ENCODE results near the gene EFTUD2.

Gene EFTUD2

DNA sequence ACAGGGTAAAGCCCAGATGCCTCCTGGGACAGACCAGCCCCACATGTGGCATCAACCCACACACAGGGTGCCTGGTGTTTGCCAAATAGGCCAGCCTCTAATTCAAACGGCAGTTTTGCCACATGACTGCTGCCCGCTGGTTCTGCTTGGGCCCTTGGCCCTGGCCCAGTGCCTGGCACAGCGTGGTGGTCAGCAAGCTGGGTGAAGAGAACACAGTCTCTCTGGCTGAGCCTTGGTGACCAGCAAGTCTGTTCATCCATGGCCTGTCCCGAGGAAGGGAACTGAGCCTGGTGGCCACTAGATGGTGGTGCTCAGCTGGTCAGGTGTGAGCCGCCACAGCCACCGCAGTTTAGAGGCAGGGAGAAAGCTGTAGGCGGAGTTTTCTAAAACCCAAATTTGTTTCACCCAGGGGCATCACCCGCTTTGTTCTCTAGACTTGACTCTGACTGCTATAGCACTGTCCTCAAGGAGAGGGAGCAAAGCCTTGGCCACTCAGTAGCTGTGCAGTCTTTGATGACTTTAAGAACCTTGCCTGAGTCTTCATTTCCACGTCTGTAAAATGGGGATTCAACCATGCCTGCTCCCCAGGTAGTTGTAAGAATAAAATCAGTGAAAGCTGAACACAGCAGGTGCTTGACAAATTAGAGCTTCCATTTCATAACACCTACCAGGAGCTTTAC lies 20.8 kb upstream of the EFTUD2 start:
- H3K4me1 ChIP-seq (ENCODE audit: control insufficient read depth, low read depth, low read length), result no peaks in the 10 kb centered on the region
- H3K27ac ChIP-seq (ENCODE audit: low read depth, low read length), result no peak overlapping the region
- H3K56ac ChIP-seq (ENCODE audit: low read length), result no peak overlapping the region
- H3K18ac ChIP-seq (ENCODE audit: low read length), result no peak overlapping the region
- H3K36me3 ChIP-seq (ENCODE audit: control insufficient read depth, insufficient read depth, low read length), result no peaks in the 10 kb centered on the region
- H3K4me2 ChIP-seq (ENCODE audit: low read length), result no peak overlapping the region
- no peak overlapping the region for H2BK5ac ChIP-seq (ENCODE audit: low read length)
- peak; percentile 87 for DNase-seq
- no peak overlapping the region for H2AK5ac ChIP-seq (ENCODE audit: low read length)
- H3K9ac ChIP-seq (ENCODE audit: low read length), result no peak overlapping the region
- H2BK15ac ChIP-seq (replicated peaks; ENCODE audit: low read depth), result no peak overlapping the region
- no peak overlapping the region for H2BK120ac ChIP-seq (ENCODE audit: low read depth, low read length)
- no peaks in the 10 kb centered on the region for H3K79me2 ChIP-seq (ENCODE audit: control insufficient read depth, insufficient read depth, low read length)
- H3K23ac ChIP-seq (ENCODE audit: low read length), result no peak overlapping the region
- H3K4me3 ChIP-seq (ENCODE audit: low read length), result no peak overlapping the region
- no peak overlapping the region for H4K8ac ChIP-seq (ENCODE audit: low read depth, low read length)
- H3K4ac ChIP-seq (ENCODE audit: low read depth, low read length), result no peak overlapping the region
- no peaks in the 10 kb centered on the region for H3K27me3 ChIP-seq (ENCODE audit: insufficient read depth, low read length, poor library complexity)
- H3K79me1 ChIP-seq (ENCODE audit: low read length), result no peaks in the 10 kb centered on the region
- WGBS (ENCODE audit: extremely low coverage, insufficient coverage, low lambda C conversion rate), result no CpG with 5 or more reads among the region's 9 CpGs
- H4K5ac ChIP-seq (ENCODE audit: low read length), result no peak overlapping the region

DNA sequence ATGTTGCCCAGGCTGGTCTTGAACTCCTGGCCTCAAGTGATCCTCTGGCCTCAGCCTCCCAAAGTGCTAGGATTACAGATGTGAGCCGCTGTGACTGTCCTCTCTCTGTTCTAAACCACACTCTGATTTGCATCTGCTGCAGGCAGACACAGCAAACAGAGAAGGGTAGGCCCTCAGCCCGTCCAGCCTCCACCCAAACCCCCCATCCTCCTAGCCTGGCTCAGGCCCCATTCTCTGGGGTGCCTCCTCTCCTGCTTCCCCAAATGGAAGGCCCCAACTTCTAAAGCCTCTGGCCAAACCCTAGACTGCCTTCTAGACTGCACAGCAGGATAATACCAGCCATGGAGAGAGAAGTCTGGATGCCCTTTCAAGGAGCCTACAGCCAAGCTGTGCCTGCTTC lies 20.2 kb upstream of the EFTUD2 start:
- Histone ChIP-seq H3K36me3 (ENCODE audit: control insufficient read depth, insufficient read depth, low read length) (no peaks in the 10 kb centered on the region), H3K18ac (ENCODE audit: low read length) (no peak overlapping the region), H2AK5ac (ENCODE audit: low read length) (no peak overlapping the region), H3K23ac (ENCODE audit: low read length) (no peak overlapping the region), H2BK120ac (ENCODE audit: low read depth, low read length) (no peak overlapping the region), H2BK5ac (ENCODE audit: low read length) (no peak overlapping the region), H3K4me2 (ENCODE audit: low read length) (no peak overlapping the region), H2BK15ac (replicated peaks; ENCODE audit: low read depth) (no peak overlapping the region), H3K56ac (ENCODE audit: low read length) (no peak overlapping the region), H3K4ac (ENCODE audit: low read depth, low read length) (no peak overlapping the region), H3K9ac (ENCODE audit: low read length) (no peak overlapping the region), H3K4me1 (ENCODE audit: control insufficient read depth, low read depth, low read length) (no peaks in the 10 kb centered on the region), H3K79me2 (ENCODE audit: control insufficient read depth, insufficient read depth, low read length) (no peaks in the 10 kb centered on the region), H3K27ac (ENCODE audit: low read depth, low read length) (no peak overlapping the region), H3K4me3 (ENCODE audit: low read length) (no peak overlapping the region), H4K8ac (ENCODE audit: low read depth, low read length) (no peak overlapping the region), H4K5ac (ENCODE audit: low read length) (no peak overlapping the region), H3K27me3 (ENCODE audit: insufficient read depth, low read length, poor library complexity) (no peaks in the 10 kb centered on the region), H3K79me1 (ENCODE audit: low read length) (no peaks in the 10 kb centered on the region)
- no peak for DNase-seq
- no CpG with 5 or more reads among the region's 2 CpGs for WGBS (ENCODE audit: extremely low coverage, insufficient coverage, low lambda C conversion rate)

DNA sequence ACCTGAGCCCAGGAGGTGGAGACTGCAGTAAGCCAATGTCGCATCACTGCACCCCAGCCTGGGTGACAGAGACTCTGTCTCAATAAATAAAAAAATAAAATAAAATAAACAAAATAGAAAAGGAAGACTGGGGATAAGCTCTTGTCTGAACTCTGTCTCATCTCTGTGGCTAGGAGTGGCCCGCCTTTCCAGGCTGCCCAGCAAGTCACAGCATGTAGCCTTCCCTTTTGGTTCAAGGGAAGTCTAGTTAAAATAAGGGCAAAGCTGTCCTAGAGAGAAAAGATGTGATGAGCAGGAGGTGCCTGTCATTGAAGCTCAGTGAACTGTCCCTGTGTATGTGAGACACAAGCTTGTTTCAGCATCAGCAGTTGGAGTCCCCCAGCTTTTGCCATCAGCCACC lies 18.8 kb upstream of the EFTUD2 start:
- Histone ChIP-seq H3K4me1 (ENCODE audit: control insufficient read depth, low read depth, low read length) (no peaks in the 10 kb centered on the region), H3K23ac (ENCODE audit: low read length) (no peak overlapping the region), H3K56ac (ENCODE audit: low read length) (no peak overlapping the region), H3K4me3 (ENCODE audit: low read length) (no peak overlapping the region), H3K79me1 (ENCODE audit: low read length) (no peaks in the 10 kb centered on the region), H3K79me2 (ENCODE audit: control insufficient read depth, insufficient read depth, low read length) (no peaks in the 10 kb centered on the region), H2BK120ac (ENCODE audit: low read depth, low read length) (no peak overlapping the region), H3K4ac (ENCODE audit: low read depth, low read length) (no peak overlapping the region), H3K18ac (ENCODE audit: low read length) (no peak overlapping the region), H3K4me2 (ENCODE audit: low read length) (no peak overlapping the region), H3K36me3 (ENCODE audit: control insufficient read depth, insufficient read depth, low read length) (no peaks in the 10 kb centered on the region), H4K8ac (ENCODE audit: low read depth, low read length) (no peak overlapping the region), H4K5ac (ENCODE audit: low read length) (no peak overlapping the region), H2BK15ac (replicated peaks; ENCODE audit: low read depth) (no peak overlapping the region), H3K27ac (ENCODE audit: low read depth, low read length) (no peak overlapping the region), H2BK5ac (ENCODE audit: low read length) (no peak overlapping the region), H3K27me3 (ENCODE audit: insufficient read depth, low read length, poor library complexity) (no peaks in the 10 kb centered on the region), H2AK5ac (ENCODE audit: low read length) (no peak overlapping the region), H3K9ac (ENCODE audit: low read length) (no peak overlapping the region)
- WGBS (ENCODE audit: extremely low coverage, insufficient coverage, low lambda C conversion rate), result no CpG with 5 or more reads among the region's 2 CpGs
- no peak for DNase-seq

DNA sequence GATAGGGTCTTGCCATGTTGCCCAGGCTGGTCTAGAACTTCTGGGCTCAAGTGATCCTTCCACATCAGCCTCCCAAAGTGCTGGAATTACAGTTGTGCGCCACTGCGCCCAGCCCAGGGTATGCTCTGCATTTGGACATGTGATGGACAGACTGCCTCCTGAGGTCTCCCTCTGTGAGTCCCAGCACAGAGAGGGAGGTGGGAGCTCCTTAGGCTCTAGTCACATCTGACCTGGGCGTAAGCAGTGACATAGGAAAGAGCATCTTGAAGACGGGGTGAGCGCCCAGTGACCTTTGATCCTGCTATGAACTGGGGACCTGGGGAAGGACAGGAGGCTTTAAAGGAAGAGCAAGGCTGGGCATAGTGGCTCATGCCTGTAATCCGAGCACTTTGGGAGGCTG lies 18.2 kb upstream of the EFTUD2 start:
- H2BK15ac ChIP-seq (replicated peaks; ENCODE audit: low read depth), result no peak overlapping the region
- WGBS (ENCODE audit: extremely low coverage, insufficient coverage, low lambda C conversion rate), result no CpG with 5 or more reads among the region's 6 CpGs
- no peak for DNase-seq

DNA sequence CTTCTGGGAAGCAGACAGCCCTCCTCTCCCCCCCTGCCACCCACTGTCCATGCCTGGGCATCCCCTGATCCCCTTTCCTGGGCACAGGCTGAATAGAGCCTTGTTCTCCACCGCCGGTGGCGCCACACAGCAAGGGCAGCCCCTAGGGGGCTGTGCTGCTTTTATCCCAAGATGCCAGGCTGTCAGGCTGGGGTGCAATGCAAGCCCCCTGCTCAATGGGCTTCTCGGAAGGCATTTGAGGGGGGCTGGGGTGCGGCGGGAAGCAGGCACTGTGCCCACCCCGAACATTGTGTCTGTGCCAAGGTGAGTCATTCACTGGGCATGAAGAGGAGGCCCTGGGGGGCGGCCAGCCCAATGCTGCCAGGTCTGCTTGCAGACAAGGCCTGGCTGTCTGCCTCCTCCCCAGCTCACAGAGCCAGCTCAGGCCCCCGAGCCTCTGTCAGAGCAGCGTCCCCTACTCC lies 17.6 kb upstream of the EFTUD2 start:
- Histone ChIP-seq H4K5ac (ENCODE audit: low read length) (no peak overlapping the region), H3K4me1 (ENCODE audit: control insufficient read depth, low read depth, low read length) (no peaks in the 10 kb centered on the region), H3K9ac (ENCODE audit: low read length) (no peak overlapping the region), H3K79me1 (ENCODE audit: low read length) (no peaks in the 10 kb centered on the region), H3K27me3 (ENCODE audit: insufficient read depth, low read length, poor library complexity) (no peaks in the 10 kb centered on the region), H3K56ac (ENCODE audit: low read length) (no peak overlapping the region), H4K8ac (ENCODE audit: low read depth, low read length) (no peak overlapping the region), H3K18ac (ENCODE audit: low read length) (no peak overlapping the region), H3K4me2 (ENCODE audit: low read length) (no peak overlapping the region), H3K4me3 (ENCODE audit: low read length) (no peak overlapping the region), H2BK5ac (ENCODE audit: low read length) (no peak overlapping the region), H2AK5ac (ENCODE audit: low read length) (no peak overlapping the region), H3K36me3 (ENCODE audit: control insufficient read depth, insufficient read depth, low read length) (no peaks in the 10 kb centered on the region), H3K23ac (ENCODE audit: low read length) (no peak overlapping the region), H3K4ac (ENCODE audit: low read depth, low read length) (no peak overlapping the region), H2BK15ac (replicated peaks; ENCODE audit: low read depth) (no peak overlapping the region), H3K79me2 (ENCODE audit: control insufficient read depth, insufficient read depth, low read length) (no peaks in the 10 kb centered on the region), H2BK120ac (ENCODE audit: low read depth, low read length) (no peak overlapping the region), H3K27ac (ENCODE audit: low read depth, low read length) (no peak overlapping the region)
- no CpG with 5 or more reads among the region's 10 CpGs for WGBS (ENCODE audit: extremely low coverage, insufficient coverage, low lambda C conversion rate)
- no peak for DNase-seq

More for the DNA sequence above, 18.2 kb upstream of the EFTUD2 start:
- Histone ChIP-seq H3K4me1 (ENCODE audit: control insufficient read depth, low read depth, low read length) (no peaks in the 10 kb centered on the region), H3K18ac (ENCODE audit: low read length) (no peak overlapping the region), H3K79me2 (ENCODE audit: control insufficient read depth, insufficient read depth, low read length) (no peaks in the 10 kb centered on the region), H3K79me1 (ENCODE audit: low read length) (no peaks in the 10 kb centered on the region), H3K36me3 (ENCODE audit: control insufficient read depth, insufficient read depth, low read length) (no peaks in the 10 kb centered on the region), H3K27me3 (ENCODE audit: insufficient read depth, low read length, poor library complexity) (no peaks in the 10 kb centered on the region), H3K9ac (ENCODE audit: low read length) (no peak overlapping the region), H3K4ac (ENCODE audit: low read depth, low read length) (no peak overlapping the region), H3K56ac (ENCODE audit: low read length) (no peak overlapping the region), H2AK5ac (ENCODE audit: low read length) (no peak overlapping the region), H2BK5ac (ENCODE audit: low read length) (no peak overlapping the region), H3K27ac (ENCODE audit: low read depth, low read length) (no peak overlapping the region), H2BK120ac (ENCODE audit: low read depth, low read length) (no peak overlapping the region), H4K8ac (ENCODE audit: low read depth, low read length) (no peak overlapping the region), H3K4me2 (ENCODE audit: low read length) (no peak overlapping the region), H3K23ac (ENCODE audit: low read length) (no peak overlapping the region), H4K5ac (ENCODE audit: low read length) (no peak overlapping the region), H3K4me3 (ENCODE audit: low read length) (no peak overlapping the region)
